OCI-LY1 (cell line): ENCODE measurements around the gene UBB.
A peak's percentile ranks its signal among the peaks of the same experiment; 100 is the strongest.

ENCODE experiments used
- H2AFZ ChIP-seq: fragments of 200-600 bp; sonication (generic), shearing (Covaris generic); 2 replicates; pipeline ENCODE4 v1.6.0; 2014; ENCODE audit warnings: antibody characterized with exemption, mild to moderate bottlenecking, low read length
- H3F3A ChIP-seq: fragments of 200-600 bp; sonication (generic), shearing (Covaris generic); 2 replicates; pipeline ENCODE4 v1.6.0; 2014; ENCODE audit warnings: mild to moderate bottlenecking, antibody characterized with exemption, low read length, moderate library complexity; ENCODE audit not compliant: insufficient read depth
- H3K27ac ChIP-seq: fragments of 200-600 bp; sonication (generic); 2 replicates; pipeline ENCODE4 v1.5.1; 2014; ENCODE audit warnings: low read length, mixed run types, mild to moderate bottlenecking, low read depth; ENCODE audit not compliant: poor library complexity, severe bottlenecking
- H3K27me3 ChIP-seq: fragments of 200-600 bp; sonication (generic); 2 replicates; pipeline ENCODE4 v1.6.0; 2014; ENCODE audit warnings: antibody characterized with exemption, mild to moderate bottlenecking, low read length, moderate library complexity; ENCODE audit not compliant: insufficient read depth
- H3K36me3 ChIP-seq: fragments of 200-600 bp; sonication (generic); 2 replicates; pipeline ENCODE4 v1.6.1; 2014; ENCODE audit warnings: mild to moderate bottlenecking, antibody characterized with exemption, low read length, moderate library complexity, mixed read lengths; ENCODE audit not compliant: insufficient read depth
- H3K4me1 ChIP-seq: fragments of 200-600 bp; sonication (generic); 2 replicates; pipeline ENCODE4 v1.5.1; 2014; ENCODE audit warnings: mild to moderate bottlenecking, low read length, moderate library complexity; ENCODE audit not compliant: insufficient read depth, severe bottlenecking
- H3K4me2 ChIP-seq: fragments of 200-600 bp; sonication (generic), shearing (Covaris generic); 2 replicates; pipeline ENCODE4 v1.6.1; 2014; ENCODE audit warnings: low read length
- H3K4me3 ChIP-seq: fragments of 200-600 bp; sonication (generic); 2 replicates; pipeline ENCODE4 v1.5.1; 2014; ENCODE audit warnings: low read length, low read depth, mild to moderate bottlenecking, mixed read lengths; ENCODE audit not compliant: poor library complexity, severe bottlenecking
- H3K79me2 ChIP-seq: fragments of 200-600 bp; shearing (Covaris generic); 2 replicates; pipeline ENCODE4 v1.6.1; 2016; ENCODE audit warnings: mixed run types, low read length, mixed read lengths; ENCODE audit not compliant: insufficient read depth
- H3K9ac ChIP-seq: fragments of 200-600 bp; sonication (generic), shearing (Covaris generic); 2 replicates; pipeline ENCODE4 v1.6.1; 2014; ENCODE audit warnings: mild to moderate bottlenecking, low read length, mixed read lengths
- H3K9me2 ChIP-seq: fragments of 200-600 bp; sonication (generic), shearing (Covaris generic); 2 replicates; pipeline ENCODE4 v1.6.1; 2014; ENCODE audit warnings: low read depth, mild to moderate bottlenecking, low read length, mixed read lengths
- H3K9me3 ChIP-seq: fragments of 200-600 bp; shearing (Covaris generic); 2 replicates; pipeline ENCODE4 v1.6.1; 2014; ENCODE audit warnings: low read length, mixed read lengths
- H4K20me1 ChIP-seq: fragments of 200-600 bp; sonication (generic), shearing (Covaris generic); 2 replicates; pipeline ENCODE4 v1.6.0; 2016; ENCODE audit warnings: mild to moderate bottlenecking, low read length; ENCODE audit not compliant: insufficient read depth
- EZH2 ChIP-seq: fragments of 200-600 bp; sonication (generic), shearing (Covaris generic); IDR thresholded peaks from 2 replicates; pipeline ENCODE4 v1.8.0; 2017; ENCODE audit warnings: borderline replicate concordance, mixed run types, mild to moderate bottlenecking, antibody characterized with exemption, low read length, moderate library complexity, mixed read lengths
- TF ChIP-seq, protein P1 (sequence below): fragments of 200-600 bp; sonication (generic), shearing (Covaris generic); IDR thresholded peaks from 2 replicates; pipeline ENCODE4 v1.5.1; 2017; ENCODE audit warnings: mild to moderate bottlenecking, antibody characterized with exemption, low read length, moderate library complexity, mixed read lengths

UBB gene

DNA sequence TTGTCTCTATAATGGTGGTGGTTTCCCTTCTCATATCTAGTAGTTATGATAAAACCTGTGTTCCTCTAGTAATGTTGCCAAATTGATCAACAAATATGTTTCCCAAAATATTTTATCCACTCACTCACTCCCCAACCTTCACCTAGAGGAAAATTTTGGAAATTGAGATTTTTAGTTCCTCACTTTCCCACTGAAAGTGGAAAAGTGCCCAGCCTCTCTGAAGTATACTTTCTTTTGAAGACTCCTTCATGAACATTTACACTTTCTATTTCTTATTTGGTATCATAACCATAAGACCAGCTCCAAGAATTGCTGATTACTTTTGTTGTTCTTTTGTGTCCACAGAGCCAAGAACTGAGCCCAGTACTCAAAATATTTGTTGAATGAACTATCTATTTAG is 22.5 kb upstream of the UBB start:
- no peak overlapping the region for H3K27ac ChIP-seq
- H3K79me2 ChIP-seq, result no peaks in the 10 kb centered on the region
- no peak overlapping the region for H3K4me2 ChIP-seq
- H3K9ac ChIP-seq, result no peak overlapping the region
- no peak overlapping the region for H3K4me3 ChIP-seq
- H3F3A ChIP-seq, result no peaks in the 10 kb centered on the region
- H3K9me2 ChIP-seq, result no peaks in the 10 kb centered on the region
- H3K27me3 ChIP-seq, result no peaks in the 10 kb centered on the region
- TF ChIP-seq, protein P1, sequence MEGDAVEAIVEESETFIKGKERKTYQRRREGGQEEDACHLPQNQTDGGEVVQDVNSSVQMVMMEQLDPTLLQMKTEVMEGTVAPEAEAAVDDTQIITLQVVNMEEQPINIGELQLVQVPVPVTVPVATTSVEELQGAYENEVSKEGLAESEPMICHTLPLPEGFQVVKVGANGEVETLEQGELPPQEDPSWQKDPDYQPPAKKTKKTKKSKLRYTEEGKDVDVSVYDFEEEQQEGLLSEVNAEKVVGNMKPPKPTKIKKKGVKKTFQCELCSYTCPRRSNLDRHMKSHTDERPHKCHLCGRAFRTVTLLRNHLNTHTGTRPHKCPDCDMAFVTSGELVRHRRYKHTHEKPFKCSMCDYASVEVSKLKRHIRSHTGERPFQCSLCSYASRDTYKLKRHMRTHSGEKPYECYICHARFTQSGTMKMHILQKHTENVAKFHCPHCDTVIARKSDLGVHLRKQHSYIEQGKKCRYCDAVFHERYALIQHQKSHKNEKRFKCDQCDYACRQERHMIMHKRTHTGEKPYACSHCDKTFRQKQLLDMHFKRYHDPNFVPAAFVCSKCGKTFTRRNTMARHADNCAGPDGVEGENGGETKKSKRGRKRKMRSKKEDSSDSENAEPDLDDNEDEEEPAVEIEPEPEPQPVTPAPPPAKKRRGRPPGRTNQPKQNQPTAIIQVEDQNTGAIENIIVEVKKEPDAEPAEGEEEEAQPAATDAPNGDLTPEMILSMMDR, result no peak
- no peak for TF ChIP-seq EZH2
- no peaks in the 10 kb centered on the region for H4K20me1 ChIP-seq
- H3K4me1 ChIP-seq, result peaks cover 8% of the 10 kb centered on the region
- H3K36me3 ChIP-seq, result no peaks in the 10 kb centered on the region
- no peak overlapping the region for H2AFZ ChIP-seq
- no peaks in the 10 kb centered on the region for H3K9me3 ChIP-seq

DNA sequence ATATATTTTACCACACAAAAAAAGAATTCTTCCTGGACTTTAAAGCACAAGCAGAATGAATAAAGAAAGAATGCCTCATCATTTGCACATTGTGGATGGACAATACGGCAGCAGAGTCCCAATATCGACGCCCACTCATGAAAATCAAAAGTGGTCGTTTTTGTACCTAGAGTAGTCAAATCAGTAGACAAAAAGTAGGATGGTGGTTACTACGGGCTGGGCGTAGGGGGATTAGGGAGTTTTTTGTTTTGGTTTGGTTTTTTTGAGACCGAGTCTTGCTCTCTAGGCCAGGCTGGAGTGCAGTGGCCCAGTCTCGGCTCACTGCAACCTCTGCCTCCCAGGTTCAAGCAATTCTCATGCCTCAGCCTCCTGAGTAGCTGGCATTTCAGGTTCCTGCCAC is 19.0 kb upstream of the UBB start:
- no peak overlapping the region for H3K4me3 ChIP-seq
- H3K9me2 ChIP-seq, result no peaks in the 10 kb centered on the region
- no peaks in the 10 kb centered on the region for H3F3A ChIP-seq
- TF ChIP-seq, protein P1, result no peak
- no peak for TF ChIP-seq EZH2
- no peaks in the 10 kb centered on the region for H3K36me3 ChIP-seq
- no peak overlapping the region for H3K4me2 ChIP-seq
- no peak overlapping the region for H2AFZ ChIP-seq
- H3K27me3 ChIP-seq, result no peaks in the 10 kb centered on the region
- H3K79me2 ChIP-seq, result no peaks in the 10 kb centered on the region
- no peaks in the 10 kb centered on the region for H3K4me1 ChIP-seq
- no peak overlapping the region for H3K9ac ChIP-seq
- no peak overlapping the region for H3K27ac ChIP-seq
- H3K9me3 ChIP-seq, result no peaks in the 10 kb centered on the region
- H4K20me1 ChIP-seq, result no peaks in the 10 kb centered on the region

DNA sequence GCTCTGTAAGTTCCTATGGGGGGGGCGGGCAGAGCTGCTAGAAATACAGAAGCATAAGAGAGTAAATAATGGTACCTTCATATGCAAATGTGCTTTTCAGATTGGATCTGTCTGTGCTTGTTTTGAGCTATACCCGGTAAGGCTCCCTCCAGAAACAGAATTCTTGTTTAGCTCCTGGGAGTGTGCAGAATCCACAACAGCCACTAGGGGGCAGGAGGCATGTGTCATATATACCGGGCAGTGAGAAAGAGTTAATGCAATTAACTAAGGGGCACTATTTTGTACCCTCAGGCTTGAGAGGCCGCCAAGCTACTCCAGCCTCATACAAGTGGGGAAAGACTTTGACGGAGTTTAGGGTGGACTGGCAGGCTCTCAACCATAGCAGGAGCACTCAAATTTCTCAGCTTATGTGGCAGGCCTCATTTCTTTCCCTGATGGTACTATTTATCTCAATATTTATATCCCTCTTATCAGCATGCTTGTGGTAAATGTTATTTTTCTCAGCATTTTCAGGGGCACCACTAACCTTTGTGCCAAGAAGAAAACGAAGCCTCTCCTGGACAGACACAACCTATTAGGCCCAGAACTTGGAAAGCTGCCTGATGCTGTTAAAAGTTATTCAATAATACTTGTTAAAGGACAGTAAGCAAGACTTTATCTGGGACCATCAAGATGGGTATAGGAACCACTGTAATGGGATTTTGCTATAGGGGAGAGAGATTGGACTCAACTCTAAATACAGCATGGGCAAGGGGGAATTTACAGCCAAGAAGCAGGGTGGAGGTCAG is 16.9 kb upstream of the UBB start:
- Histone ChIP-seq H4K20me1 (no peaks in the 10 kb centered on the region), H3K9me3 (no peaks in the 10 kb centered on the region), H3K27ac (no peak overlapping the region), H3K4me3 (no peak overlapping the region), H3K36me3 (no peaks in the 10 kb centered on the region), H3K9me2 (no peaks in the 10 kb centered on the region), H2AFZ (no peak overlapping the region), H3K27me3 (no peaks in the 10 kb centered on the region), H3K4me2 (no peak overlapping the region), H3K9ac (no peak overlapping the region), H3K79me2 (no peaks in the 10 kb centered on the region), H3K4me1 (no peaks in the 10 kb centered on the region), H3F3A (no peaks in the 10 kb centered on the region)
- TF ChIP-seq, protein P1, result peak; percentile 97
- no peak for TF ChIP-seq EZH2
